Globus pallidus (tissue), 1 donor: ENCODE measurements around the gene RSU1.
A peak's percentile ranks its signal among the peaks of the same experiment; 100 is the strongest.
"Not testable (repeated sequence)": the region's sequence is repeated elsewhere in the genome, so short reads cannot be mapped to it uniquely, and the experiment has no call there.

Experiments used
- DNase-seq: peaks from one replicate; pipeline ENCODE4 v3.0.0-alpha.2; 2015; ENCODE audit warnings: low spot score

RSU1 gene

DNA sequence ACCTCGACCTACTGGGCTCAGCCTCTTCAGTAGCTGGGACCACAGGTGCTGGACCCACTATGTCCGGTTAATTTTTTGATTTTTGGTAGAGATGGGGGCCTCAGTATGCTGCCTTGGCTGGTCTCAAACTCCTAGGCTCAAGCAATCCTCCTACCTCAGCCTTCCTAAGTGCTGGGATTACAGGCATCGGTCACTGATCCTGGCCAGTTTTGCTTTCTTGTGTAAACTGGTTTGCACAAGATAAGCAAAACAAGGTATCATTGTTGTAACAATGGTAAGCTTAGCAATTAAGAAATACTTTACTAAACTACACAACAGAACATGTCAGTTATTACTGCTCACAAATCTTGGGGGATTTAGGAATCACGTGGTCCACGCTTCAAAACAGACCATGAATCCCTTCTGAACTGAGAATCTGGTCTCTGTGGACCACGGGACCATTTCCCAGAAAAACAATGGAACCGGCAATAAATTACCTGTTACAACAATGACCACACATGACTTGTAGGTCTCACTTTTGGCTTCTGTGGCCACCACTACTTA is 36.8 kb downstream of the RSU1 start:
- DNase-seq, result no peak

DNA sequence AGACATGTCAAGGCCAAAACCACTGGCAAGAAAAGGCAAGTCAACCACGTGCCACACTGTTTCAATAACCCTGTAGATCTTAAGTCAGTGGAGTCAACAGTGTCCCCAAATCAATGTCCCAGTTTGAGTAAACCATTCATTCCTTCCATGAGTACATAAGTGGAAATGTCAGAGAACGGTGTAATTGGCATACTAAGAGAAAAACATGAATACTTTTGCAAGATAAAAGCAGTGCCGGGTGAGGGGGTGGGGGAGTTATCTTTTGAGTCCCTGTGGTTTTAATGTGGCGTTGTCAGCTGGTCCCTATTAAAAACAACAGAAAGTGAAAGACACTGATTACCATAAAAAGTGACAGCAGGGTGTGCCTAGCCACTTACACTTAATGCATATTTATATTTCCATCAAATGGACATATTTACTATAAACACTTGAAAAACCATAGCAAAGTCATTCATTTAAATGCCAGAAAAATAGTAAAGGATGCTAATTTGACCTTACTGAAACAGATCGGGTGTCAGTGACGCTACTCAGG is 37.8 kb downstream of the RSU1 start:
- DNase-seq, result no peak

DNA sequence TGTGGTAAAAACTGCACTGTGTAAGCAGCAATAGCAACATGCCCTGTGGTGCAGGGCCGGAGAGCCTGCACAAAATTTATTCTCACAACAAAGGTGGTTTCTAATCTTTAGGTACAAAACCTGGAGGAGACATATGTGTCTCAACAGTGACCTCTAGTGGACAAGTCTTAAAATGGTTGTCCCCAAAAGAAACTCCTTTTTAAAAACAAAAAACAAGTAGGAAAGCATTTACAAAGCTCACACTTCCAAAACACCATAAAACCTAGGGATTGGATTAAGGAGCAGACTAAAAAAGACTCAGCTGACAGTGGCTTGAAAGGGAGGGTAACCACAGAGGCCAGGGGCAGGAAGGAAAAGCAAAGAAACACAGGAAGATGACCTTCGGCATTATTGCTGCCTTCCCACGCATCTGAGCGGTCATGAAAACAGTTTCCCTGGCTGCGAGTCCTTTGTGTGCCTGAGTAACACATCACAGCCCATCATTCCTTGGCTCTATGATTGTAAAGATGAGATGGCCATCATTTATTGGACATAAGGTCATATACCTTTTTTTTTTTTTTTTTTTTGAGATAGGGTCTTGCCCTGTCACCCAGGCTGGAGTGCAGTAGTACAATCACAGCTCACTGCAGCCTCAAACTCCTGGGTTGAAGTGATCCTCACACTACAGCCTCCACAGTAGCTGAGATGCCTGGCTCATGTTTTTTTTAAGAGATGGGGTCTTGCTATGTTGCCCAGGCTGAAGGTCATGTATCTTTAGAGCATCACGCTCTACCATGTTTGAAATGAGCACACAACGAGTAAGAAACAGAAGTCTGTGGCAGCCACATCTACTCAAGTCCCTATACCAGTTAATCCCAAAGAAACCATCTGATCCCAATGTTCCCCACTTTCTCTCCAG is 39.5 kb downstream of the RSU1 start:
- peak; percentile 34 for DNase-seq

DNA sequence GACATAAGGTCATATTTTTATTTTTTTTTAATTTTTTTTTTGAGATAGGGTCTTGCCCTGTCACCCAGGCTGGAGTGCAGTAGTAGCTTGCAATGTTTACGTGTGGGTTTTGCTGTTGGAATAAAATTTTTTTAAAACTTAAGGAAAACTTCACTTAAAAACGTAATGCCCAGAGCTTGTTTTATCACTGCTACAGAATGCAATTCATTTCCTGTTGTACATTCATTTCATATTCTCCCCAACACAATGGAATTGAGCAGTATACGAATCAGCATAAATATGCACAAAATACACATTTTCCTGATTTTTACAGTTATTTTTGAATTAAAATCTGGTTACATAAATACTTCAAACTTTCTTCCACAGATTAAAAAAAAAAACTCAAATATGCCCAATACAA is 40.3 kb downstream of the RSU1 start:
- no peak for DNase-seq

DNA sequence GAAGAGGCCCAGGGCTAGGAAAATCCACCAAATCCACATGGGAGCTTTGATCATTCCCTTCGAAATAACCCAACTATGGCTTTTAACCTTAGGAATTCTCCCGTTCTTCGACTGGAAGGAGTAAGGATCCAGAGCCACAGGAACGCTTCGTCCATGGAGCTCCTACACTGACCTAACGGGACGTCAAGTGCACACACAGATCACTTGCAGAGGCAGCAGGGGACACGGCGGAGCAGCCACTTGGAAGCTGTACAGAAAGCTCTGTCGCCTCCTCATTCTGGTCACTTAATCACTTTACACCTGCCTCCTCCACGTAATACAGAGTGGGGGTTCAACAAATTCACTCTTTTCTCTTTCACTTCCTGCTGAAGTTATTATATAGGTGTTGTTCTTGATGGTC is 43.9 kb downstream of the RSU1 start:
- no peak for DNase-seq

DNA sequence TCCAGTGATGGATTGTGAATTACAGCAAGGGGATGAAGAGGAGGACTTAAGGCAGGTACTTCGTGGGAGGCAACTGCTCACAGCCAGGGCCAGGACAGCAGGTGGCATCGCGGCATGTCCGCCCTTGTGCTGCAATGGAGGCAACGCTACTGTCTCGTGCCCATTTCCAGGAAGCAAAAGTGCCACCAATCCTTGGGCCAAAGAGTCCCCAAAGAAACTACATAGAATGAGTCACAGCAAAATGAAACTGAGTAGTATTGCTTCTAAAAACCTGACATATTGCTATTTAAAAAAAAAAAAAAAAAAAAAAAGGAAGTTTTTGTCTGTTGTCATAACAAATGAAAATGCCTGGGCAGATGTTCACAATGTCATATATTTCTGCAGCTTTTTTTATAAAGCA is 46.6 kb downstream of the RSU1 start:
- DNase-seq, result no peak

DNA sequence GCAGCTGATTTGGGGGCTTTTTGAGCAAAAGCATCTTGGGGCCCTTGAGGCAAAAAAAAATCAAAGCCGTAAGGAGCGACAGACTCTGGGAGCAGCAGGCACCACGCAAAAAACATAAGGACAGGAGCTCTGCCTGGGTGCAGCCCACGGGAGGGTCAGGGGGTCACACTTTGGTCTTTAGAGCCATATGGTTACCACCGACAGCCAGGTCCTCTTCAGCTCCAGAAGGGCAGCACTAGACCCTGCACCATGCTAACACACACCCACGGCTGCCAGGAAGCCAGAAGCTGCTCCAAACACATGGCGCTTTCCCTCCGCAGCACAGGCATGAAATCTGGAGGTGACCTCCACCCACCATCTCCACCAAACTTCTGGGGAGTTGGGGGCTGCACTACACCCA is 47.1 kb downstream of the RSU1 start:
- no peak for DNase-seq

DNA sequence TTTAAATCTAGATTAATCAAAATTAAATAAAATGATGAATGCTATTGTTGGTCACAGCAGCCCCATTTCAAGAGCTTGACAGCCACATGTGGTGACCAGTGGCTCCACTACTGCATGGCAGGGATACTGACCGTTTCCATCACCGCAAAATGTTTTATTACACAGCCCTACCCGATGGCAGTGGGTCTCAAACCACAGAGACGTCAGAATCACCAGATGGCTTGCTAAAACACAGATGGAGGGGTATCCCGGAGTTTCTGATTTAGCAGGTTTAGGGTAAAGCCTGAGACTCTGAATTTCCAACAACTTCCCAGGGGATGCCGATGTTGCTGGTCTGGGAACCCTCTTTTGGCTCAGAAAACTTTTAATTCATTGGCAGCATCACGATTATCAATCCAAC is 47.9 kb downstream of the RSU1 start:
- DNase-seq, result no peak

DNA sequence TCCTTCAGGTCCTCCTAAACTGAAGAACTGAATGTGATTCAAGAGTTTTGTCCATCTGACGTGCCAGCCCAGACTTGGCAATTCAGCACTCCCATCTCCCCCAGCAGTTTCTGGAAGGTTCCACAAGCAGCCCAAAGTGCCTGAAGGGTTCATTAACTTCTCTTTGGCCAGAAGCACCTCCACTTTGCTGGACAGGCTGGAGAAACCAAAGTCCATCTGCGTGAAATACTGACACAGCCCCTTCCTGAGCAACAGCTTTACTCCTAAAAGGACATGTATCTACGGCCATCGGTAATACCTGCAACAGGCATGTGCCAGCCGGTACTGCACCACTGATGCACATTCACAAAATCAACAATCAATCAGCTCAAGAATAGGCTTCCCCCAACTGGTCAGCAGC is 48.5 kb downstream of the RSU1 start:
- no peak for DNase-seq

DNA sequence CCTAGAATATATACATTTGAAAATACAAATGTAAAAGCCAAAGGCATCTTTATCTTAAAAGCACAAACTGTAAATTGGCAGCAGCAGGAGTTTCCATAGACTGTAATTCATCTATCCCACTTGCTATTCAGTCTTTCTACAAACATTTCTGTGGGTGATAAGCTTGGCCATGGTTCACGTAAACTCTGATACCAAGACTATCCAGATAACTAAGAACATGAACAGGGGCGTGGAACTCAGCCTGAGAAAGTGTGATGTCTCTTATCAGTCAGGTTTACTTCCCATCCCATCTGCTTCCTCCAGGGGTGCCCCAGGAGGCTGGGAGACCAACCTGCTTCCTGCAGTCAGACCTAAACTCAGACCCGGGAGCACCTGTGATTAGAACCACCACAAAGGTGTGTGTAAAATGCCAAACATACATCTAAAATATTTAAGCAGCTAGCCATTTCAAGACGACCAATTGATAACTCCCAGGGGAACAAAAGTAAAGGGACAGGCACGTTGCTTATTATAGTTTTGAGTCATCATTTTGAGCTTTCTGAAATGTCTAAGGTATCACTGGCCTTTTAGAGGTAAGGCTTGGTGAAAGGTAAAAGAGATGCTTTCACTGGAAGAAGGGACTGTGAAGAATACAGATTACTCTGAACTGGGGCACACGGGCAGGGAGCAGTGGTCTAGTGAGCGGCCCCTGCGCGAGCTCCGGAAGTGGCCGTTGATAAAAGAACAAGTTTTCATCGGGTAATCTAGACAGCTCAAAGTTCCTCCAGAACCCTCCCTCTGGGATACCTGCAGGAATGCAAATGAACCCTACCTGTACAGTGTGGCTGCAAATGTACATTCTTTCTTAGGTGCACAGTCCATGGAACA is 51.5 kb downstream of the RSU1 start:
- DNase-seq, result no peak

DNA sequence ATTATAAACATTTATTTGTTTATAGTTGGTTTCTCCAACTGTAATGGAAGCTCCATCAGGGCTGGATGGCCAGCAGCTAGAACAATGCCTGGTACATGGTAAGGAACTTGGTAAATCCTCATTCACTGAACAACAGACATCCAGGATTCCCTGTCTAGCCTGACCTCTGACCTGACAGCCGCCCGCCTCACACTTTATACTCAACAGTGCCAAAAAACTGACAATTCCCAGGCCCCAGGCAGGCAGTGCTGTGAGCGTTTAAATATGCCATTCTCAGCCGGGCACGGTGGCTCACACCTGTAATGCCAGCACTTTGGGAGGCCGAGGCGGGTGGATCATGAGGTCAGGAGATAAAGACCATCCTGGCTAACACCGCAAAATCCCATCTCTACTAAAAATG is 55.9 kb downstream of the RSU1 start:
- no peak for DNase-seq

DNA sequence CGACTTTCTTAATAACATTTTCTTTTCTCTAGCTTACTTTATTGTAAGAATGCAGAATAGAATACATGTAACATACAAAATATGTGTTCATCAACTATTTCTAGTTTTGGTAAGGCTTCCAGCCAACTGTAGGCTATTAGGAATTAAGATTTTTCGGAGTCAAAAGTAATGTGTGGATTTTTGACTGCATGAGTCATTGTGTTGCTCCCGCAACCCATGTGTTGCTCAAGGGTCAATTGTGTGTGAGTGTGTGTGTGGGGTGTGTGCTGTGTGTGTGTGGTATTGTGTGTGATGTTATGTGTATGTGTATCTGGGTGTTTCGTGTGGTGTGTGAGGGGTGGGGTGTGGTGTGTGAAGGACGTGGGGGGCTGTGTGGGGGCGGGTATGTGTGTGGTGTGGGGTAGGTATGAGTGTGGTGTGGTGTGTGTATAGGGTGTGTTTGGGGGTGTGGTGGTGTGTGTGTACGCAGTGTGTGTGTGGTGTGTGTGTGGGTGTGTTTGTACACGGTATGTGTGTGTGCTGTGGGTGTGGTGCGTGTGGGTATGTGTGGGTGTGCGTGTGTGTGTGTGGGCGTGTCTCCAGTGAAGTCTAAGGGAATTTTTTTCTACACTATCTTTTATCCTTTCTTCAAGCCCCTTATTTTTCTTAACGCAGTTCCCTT is 60.5 kb downstream of the RSU1 start:
- DNase-seq, result no peak

DNA sequence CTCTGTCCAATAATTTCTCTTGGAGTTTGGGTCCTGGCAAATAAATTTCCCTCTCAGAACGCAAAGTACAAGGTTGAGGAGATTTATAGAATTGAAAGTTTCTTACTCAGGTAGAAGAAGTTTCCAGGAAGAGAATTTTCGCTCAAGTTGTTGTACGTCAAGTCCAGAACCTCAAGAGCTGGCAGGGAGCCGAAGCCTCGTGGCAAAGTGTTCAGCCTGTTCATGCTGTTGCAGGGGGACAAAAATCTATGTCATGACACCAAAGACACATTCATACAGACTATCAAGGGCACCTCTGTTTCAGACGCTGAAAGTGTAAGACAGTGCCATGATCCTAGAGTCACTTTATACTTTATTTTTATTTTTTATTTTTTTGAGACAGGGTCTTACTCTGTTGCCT is 62.5 kb downstream of the RSU1 start:
- no peak for DNase-seq

DNA sequence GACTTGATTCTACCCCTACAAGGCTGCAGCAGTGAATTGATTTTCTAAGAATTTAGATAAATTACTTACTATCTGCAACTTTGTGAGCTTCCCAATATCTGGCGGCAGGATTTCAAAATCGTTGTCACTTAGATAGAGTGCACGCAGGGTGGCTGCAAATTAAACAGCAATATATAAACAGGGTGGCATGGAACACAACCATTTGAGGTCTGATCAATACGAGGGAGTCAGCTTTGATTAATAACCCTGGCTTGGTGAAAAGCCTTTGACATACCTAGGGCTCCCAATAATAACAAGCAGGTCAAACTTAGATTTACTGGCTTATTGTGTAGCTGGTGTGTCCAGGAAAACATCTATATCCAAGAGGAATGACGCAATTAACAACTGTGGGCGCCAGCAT is 64.4 kb downstream of the RSU1 start:
- DNase-seq, result not testable (repeated sequence)

DNA sequence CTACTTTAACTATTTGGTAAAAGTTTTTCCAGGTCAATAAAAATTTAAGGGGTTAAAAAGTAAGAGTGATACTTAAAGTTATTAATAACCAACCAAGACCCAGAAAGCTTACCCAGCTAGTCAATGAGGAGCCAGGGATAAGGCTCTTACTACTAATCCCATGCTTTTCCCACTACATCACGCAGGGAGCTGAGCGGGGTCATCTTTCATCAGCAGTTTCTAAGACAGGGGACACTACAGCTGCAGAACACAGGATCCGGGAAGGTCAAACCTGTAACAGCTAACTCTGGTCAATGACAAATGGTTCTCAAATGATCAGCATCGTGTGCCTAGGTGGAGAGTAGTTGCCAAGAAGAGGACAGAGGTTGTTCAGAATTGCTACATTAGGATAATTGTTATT is 65.1 kb downstream of the RSU1 start:
- no peak for DNase-seq

DNA sequence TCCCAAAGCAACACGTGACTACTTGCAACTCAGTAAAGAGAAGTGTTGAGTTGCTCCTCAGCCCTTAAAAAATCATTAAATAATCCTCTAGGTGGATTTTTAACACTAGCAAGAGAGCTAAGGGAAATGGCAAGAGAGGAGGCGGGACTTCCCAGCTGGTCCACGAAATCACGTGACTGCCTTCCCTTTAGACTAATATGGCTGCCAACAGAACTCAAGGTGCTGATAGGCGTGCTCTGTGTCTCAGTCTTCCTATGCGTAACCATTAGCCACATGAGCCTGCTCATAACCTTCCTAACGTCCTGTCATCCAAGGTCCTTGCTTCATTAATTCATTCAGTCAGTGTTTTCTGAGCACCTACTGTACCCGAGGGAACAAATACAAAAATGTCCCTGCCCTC is 66.0 kb downstream of the RSU1 start:
- DNase-seq, result no peak

DNA sequence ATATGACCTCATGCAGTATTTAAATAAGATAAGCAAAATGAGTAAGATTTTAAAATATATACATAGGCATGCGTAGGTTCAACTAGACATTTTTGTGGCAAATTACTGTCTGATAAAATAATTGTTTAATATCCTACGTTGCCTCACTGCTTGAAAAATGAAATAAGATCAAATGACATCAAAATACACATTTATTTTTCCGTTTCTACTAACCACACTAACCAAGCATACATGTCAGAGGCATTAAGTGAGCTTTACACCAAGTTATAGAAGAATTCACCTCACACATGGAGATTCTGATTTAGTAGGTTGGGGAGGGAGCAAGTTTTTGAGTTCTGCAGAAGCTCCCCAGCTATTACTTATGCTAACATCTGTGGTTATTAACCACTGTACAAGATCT is 66.8 kb downstream of the RSU1 start:
- no peak for DNase-seq

DNA sequence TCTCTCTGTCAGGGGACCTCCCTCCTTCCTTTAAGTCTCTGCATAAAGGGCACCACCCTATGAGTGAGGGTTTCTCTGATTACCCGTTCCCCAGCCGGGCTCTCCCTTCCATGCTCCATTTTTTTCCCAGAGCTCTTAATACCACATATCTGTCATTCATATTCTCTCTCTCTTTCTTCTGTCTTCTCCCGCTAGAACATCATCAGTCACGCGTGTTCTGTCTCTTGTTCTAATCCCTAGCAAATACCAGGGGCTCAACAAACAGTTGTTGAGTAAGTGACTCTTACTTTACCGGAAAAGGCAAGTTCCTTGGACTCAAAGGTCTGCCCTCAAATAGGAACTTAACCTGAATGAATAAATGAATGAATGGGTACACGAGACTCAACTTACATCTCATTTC is 68.5 kb downstream of the RSU1 start:
- DNase-seq, result no peak

DNA sequence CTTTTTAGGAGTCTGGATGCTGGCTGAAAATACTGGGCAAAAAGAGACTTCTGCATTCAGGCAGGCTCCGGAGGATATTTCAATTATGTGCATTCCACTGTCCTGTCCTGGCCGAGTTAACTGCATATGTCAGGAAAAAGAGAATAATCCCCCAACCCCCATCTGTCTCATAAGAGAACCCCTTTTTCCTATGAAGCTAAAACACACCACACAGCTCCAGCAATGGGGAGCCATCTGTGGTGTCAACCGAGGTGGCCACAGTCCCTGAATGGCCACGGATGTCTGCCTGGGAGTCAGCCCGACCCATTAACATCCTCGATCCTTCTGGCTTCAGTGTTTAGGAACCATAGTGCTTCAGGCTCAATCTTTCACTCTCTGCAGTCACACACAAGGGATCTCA is 70.4 kb downstream of the RSU1 start:
- DNase-seq, result no peak

DNA sequence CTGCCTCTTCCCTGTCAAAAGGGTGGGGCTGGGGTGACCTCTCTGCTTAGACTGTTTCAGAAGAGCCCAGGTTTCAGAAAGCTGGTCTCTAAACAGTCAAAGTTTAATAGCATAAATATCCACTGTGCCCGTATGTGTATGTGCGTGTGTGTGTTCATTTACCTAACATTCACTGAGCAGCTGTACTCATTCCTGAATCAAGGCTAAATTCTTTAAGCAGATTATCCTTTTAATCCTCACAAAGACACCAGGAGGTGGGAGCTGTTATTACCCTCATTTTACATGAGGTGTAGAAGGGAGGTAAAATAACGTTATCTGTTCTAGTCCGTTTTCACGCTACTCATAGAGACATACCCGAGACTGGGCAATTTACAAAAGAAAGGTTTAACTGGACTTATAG is 72.2 kb downstream of the RSU1 start:
- no peak for DNase-seq

DNA sequence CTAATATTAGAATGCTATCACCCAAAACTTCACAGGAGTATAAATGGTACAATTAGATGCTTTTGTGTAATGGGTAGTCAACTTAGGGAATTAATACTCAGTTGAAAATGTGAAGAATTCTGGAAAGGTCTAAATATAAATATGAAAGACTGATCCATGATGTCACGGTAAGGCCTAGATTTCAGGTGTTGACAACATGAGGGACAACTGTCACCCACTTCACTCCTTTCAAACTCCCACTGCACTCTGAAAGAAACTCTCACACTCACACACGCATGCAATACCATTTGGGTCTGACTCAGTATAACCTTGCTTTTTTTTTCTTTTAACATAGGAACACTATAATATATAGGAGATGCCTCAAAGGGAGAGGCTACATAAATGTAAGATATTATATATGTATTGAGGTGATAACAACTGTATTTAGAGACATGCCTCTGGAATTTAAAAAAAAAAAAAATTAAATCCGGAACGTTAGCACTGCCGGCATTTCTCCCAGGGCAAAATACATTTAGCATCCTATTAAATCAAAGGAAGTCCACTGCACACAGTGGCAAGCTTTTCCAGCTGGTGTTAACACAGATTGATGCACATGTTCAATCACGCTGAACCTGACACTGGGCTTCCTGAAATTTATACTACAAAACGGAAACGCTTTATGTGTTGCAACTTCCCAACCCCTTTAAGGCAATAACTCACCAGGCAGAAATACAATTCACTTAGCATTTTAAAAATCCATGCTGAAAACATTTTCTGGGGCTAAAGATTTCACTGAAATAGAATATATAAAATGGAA is 74.9 kb downstream of the RSU1 start:
- DNase-seq, result no peak
